Parathyroid adenoma (tissue), 2 donors: ENCODE results near the gene MYL4.
"Not testable (repeated sequence)": the region's sequence is repeated elsewhere in the genome, so short reads cannot be mapped to it uniquely, and the experiment has no call there.

Experiments used
- H2AFZ ChIP-seq: fragments of 300-600 bp; sonication (generic); one replicate; pipeline ENCODE4 v1.7.0; 2017; ENCODE audit warnings: antibody characterized with exemption, mild to moderate bottlenecking
- H3K27ac ChIP-seq: fragments of 300-600 bp; sonication (generic); one replicate; pipeline ENCODE4 v1.7.0; 2017
- H3K27me3 ChIP-seq: fragments of 300-600 bp; sonication (generic); one replicate; pipeline ENCODE4 v1.7.0; 2017; ENCODE audit warnings: low read length; ENCODE audit not compliant: control insufficient read depth, insufficient read depth
- H3K36me3 ChIP-seq: fragments of 300-600 bp; sonication (generic); one replicate; pipeline ENCODE4 v1.7.0; 2017; ENCODE audit warnings: low read length; ENCODE audit not compliant: control insufficient read depth, insufficient read depth
- H3K4me1 ChIP-seq: fragments of 300-600 bp; sonication (generic); one replicate; pipeline ENCODE4 v1.7.0; 2017; ENCODE audit warnings: control low read depth
- H3K4me2 ChIP-seq: fragments of 300-600 bp; sonication (generic); one replicate; pipeline ENCODE4 v1.7.0; 2017; ENCODE audit warnings: low read length
- H3K4me3 ChIP-seq: fragments of 300-600 bp; sonication (generic); one replicate; pipeline ENCODE4 v1.7.0; 2017; ENCODE audit warnings: low read depth, low read length
- H3K79me2 ChIP-seq: fragments of 300-600 bp; sonication (generic); one replicate; pipeline ENCODE4 v1.7.0; 2017; ENCODE audit warnings: control low read depth
- H3K9ac ChIP-seq: fragments of 300-600 bp; sonication (generic); one replicate; pipeline ENCODE4 v1.7.0; 2017; ENCODE audit warnings: mild to moderate bottlenecking
- H3K9me3 ChIP-seq: fragments of 300-600 bp; sonication (generic); one replicate; pipeline ENCODE4 v1.7.0; 2017; ENCODE audit warnings: low read length; ENCODE audit not compliant: control insufficient read depth
- TF ChIP-seq, protein P1 (sequence below): fragments of 300-600 bp; sonication (generic); IDR thresholded peaks from one replicate; pipeline ENCODE4 v1.7.0; 2017; ENCODE audit warnings: antibody characterized with exemption, mild to moderate bottlenecking
- donor health status: primary hyperparathyroidism.

MYL4 gene

GRCh38 chr17:47208744-47209488 is at the start of gene MYL4:
Gene MYL4 (plus strand): TSS chr17:47209348. CDS start chr17:47209423, 75 bp downstream.
- TF ChIP-seq, protein P1, sequence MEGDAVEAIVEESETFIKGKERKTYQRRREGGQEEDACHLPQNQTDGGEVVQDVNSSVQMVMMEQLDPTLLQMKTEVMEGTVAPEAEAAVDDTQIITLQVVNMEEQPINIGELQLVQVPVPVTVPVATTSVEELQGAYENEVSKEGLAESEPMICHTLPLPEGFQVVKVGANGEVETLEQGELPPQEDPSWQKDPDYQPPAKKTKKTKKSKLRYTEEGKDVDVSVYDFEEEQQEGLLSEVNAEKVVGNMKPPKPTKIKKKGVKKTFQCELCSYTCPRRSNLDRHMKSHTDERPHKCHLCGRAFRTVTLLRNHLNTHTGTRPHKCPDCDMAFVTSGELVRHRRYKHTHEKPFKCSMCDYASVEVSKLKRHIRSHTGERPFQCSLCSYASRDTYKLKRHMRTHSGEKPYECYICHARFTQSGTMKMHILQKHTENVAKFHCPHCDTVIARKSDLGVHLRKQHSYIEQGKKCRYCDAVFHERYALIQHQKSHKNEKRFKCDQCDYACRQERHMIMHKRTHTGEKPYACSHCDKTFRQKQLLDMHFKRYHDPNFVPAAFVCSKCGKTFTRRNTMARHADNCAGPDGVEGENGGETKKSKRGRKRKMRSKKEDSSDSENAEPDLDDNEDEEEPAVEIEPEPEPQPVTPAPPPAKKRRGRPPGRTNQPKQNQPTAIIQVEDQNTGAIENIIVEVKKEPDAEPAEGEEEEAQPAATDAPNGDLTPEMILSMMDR: no peak
- no peaks in the 10 kb centered on the region for H3K36me3 ChIP-seq

GRCh38 chr17:47162013-47162622 is 47.0 kb upstream of the MYL4 start:
- no peaks in the 10 kb centered on the region for H3K36me3 ChIP-seq
- peak overlapping the region; percentile 10 for H3K4me2 ChIP-seq
- no peaks in the 10 kb centered on the region for H3K4me1 ChIP-seq
- H3K27me3 ChIP-seq: no peaks in the 10 kb centered on the region
- TF ChIP-seq, protein P1: no peak
- peaks cover 3% of the 10 kb centered on the region for H3K79me2 ChIP-seq
- H3K27ac ChIP-seq: no peak overlapping the region
- H3K9me3 ChIP-seq: no peaks in the 10 kb centered on the region
- no peak overlapping the region for H3K9ac ChIP-seq
- no peak overlapping the region for H3K4me3 ChIP-seq
- no peak overlapping the region for H2AFZ ChIP-seq

More at GRCh38 chr17:47208744-47209488, at the start of gene MYL4:
- Histone ChIP-seq H3K27ac (peak within 1 kb of the TSS; percentile 25), H3K4me3 (no peak within 1 kb of the TSS), H3K27me3 (no peaks in the 10 kb centered on the region), H3K79me2 (no peaks in the 10 kb centered on the region), H3K9me3 (no peaks in the 10 kb centered on the region), H3K4me1 (peaks cover 29% of the 10 kb centered on the region), H3K4me2 (peak within 1 kb of the TSS; percentile 27), H2AFZ (peak within 1 kb of the TSS; percentile 90), H3K9ac (no peak within 1 kb of the TSS)

DNA sequence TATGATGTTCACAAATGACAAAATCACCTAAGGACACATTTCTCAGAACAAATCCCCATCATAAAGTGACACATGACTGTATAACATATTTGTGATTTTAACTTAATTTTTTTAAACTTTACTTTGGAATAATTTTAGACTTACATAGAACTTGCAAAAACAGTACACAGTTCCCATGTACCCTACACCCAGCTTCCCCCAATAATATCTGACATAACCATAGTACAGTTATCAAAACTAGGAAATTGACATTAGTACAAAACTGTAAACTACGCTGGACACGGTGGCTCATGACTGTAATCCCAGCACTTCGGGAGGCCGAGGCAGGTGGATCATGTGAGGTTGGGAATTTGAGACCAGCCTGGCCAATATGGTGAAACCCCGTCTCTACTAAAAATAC is 44.9 kb upstream of the MYL4 start:
- Histone ChIP-seq H2AFZ (no peak overlapping the region), H3K9ac (no peak overlapping the region), H3K4me3 (no peak overlapping the region), H3K9me3 (no peaks in the 10 kb centered on the region), H3K4me1 (no peaks in the 10 kb centered on the region), H3K4me2 (no peak overlapping the region), H3K27me3 (no peaks in the 10 kb centered on the region), H3K79me2 (no peaks in the 10 kb centered on the region), H3K27ac (no peak overlapping the region), H3K36me3 (no peaks in the 10 kb centered on the region)
- TF ChIP-seq, protein P1: no peak

DNA sequence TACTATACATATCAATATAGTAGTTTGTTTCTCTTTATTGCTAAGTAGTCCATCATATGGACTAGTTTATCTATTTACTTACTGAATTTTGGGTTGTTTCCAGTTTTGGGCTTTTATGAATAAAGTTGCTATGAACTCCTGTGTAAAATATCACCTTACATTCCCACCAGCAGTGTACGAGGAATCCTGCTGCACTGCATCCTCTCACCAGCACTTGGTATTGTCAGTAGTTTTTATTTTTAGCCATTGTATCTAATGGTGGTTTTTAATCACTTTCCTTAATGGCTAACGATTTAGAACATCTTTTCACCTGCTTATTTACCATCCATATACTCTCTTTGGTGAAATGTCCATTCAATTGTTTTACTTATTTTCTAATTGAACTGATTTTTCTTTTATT is 44.0 kb upstream of the MYL4 start:
- Histone ChIP-seq H3K79me2 (no peaks in the 10 kb centered on the region), H3K9ac (no peak overlapping the region), H3K4me2 (peak overlapping the region; percentile 27), H3K4me3 (peak overlapping the region; percentile 29), H3K27ac (no peak overlapping the region), H2AFZ (no peak overlapping the region), H3K4me1 (no peaks in the 10 kb centered on the region), H3K27me3 (no peaks in the 10 kb centered on the region), H3K36me3 (no peaks in the 10 kb centered on the region), H3K9me3 (no peaks in the 10 kb centered on the region)
- TF ChIP-seq, protein P1: no peak

GRCh38 chr17:47166854-47167253 is 42.3 kb upstream of the MYL4 start:
- H3K27ac ChIP-seq, H3K4me2 ChIP-seq, H3K27me3 ChIP-seq, H3K79me2 ChIP-seq, H3K36me3 ChIP-seq, H3K4me3 ChIP-seq, H3K4me1 ChIP-seq, H3K9me3 ChIP-seq, H3K9ac ChIP-seq, H2AFZ ChIP-seq: not testable (repeated sequence)

- H3K27me3 ChIP-seq, H3K4me2 ChIP-seq, H3K9ac ChIP-seq, H3K79me2 ChIP-seq, H3K36me3 ChIP-seq, H3K4me3 ChIP-seq, H3K9me3 ChIP-seq, H3K4me1 ChIP-seq, H2AFZ ChIP-seq, H3K27ac ChIP-seq: not testable (repeated sequence)
Observed at GRCh38 chr17:47168896-47169295, 40.3 kb upstream of the MYL4 start.
